SK-N-SH (cell line): Measurements from ENCODE around the gene LRRC15. TPM values are rescaled to one million over a fixed set of nuclear protein-coding genes. Genes with fewer than 3 reads are reported as not detected.

ENCODE experiments used
- CTCF ChIA-PET: fragments of 300-600, 350-600 bp; formaldehyde crosslinking; extraction: SDS; loops from one replicate; lab custom pipeline; 2021; lab: Yijun Ruan, JAX
- POLR2A ChIA-PET: fragments of 350-600 bp; sonication (Branson Sonifier 250); formaldehyde crosslinking; extraction: SDS; loops from one replicate; lab custom pipeline; 2020; ENCODE audit warnings: antibody characterized with exemption, inconsistent platforms; lab: Yijun Ruan, JAX
- DNase-seq: peaks from one replicate; pipeline ENCODE4 v3.0.0; 2012
- H2AFZ ChIP-seq: fragments of 200-600 bp; sonication (generic); 2 replicates; pipeline ENCODE4 v1.8.1; 2016; ENCODE audit warnings: antibody characterized with exemption, mild to moderate bottlenecking, low read depth
- H3F3A ChIP-seq: fragments of 200-600 bp; sonication (generic); replicated peaks from 2 replicates; pipeline ENCODE3; 2016; ENCODE audit warnings: antibody characterized with exemption, mild to moderate bottlenecking; ENCODE audit not compliant: insufficient read depth
- H3K27ac ChIP-seq, 2 experiments: fragments of 200-500 bp in 1 of 2; fragments of 200-600 bp in 1 of 2; sonication (Bioruptor generic) in 1 of 2; sonication (generic), shearing (Covaris generic) in 1 of 2; 2 replicates each; pipeline versions ENCODE4 v1.5.1 to v1.6.1; 2014 to 2016; ENCODE audit warnings: low read depth in 2 of 2, inconsistent platforms in 1 of 2, low read length in 1 of 2, mild to moderate bottlenecking in 1 of 2, mixed read lengths in 1 of 2
- H3K27me3 ChIP-seq: fragments of 200-600 bp; sonication (generic), shearing (Covaris generic); 2 replicates; pipeline ENCODE4 v1.6.1; 2016; ENCODE audit warnings: mixed run types; ENCODE audit not compliant: insufficient read depth
- H3K36me3 ChIP-seq, 2 experiments: fragments of 200-500 bp in 1 of 2; fragments of 200-600 bp in 1 of 2; sonication (Bioruptor generic) in 1 of 2; sonication (generic) in 1 of 2; replicated peaks in 1 of 2; 2 replicates each; pipeline versions ENCODE3 to v1.5.1; 2014 to 2016; ENCODE audit warnings: low read length in 1 of 2, mild to moderate bottlenecking in 1 of 2; ENCODE audit not compliant: insufficient read depth in 2 of 2, control insufficient read depth in 1 of 2
- H3K4me1 ChIP-seq, 2 experiments: fragments of 200-500 bp in 1 of 2; fragments of 200-600 bp in 1 of 2; sonication (Bioruptor generic) in 1 of 2; sonication (generic), shearing (Covaris generic) in 1 of 2; 2 replicates each; pipeline versions ENCODE4 v1.5.1 to v1.6.1; 2014 to 2016; ENCODE audit warnings: low read depth in 1 of 2, low read length in 1 of 2, mixed run types in 1 of 2; ENCODE audit not compliant: insufficient read depth in 2 of 2, control insufficient read depth in 1 of 2
- H3K4me2 ChIP-seq: fragments of 200-600 bp; sonication (generic), shearing (Covaris generic); 2 replicates; pipeline ENCODE4 v1.6.1; 2017; ENCODE audit warnings: mixed run types
- H3K4me3 ChIP-seq, 2 experiments: fragments of 200-500 bp in 1 of 2; fragments of 200-600 bp in 1 of 2; sonication (Bioruptor generic) in 1 of 2; sonication (generic), shearing (Covaris generic) in 1 of 2; 2 replicates each; pipeline versions ENCODE4 v1.5.1 to v1.8.1; 2014 to 2016; ENCODE audit warnings: low read depth in 2 of 2, inconsistent platforms in 1 of 2, low read length in 1 of 2, mild to moderate bottlenecking in 1 of 2, mixed read lengths in 1 of 2, moderate library complexity in 1 of 2
- H3K79me2 ChIP-seq: fragments of 200-600 bp; sonication (generic); 2 replicates; pipeline ENCODE4 v1.8.1; 2017; ENCODE audit warnings: mild to moderate bottlenecking; ENCODE audit not compliant: insufficient read depth
- H3K9ac ChIP-seq: fragments of 200-600 bp; sonication (generic); 2 replicates; pipeline ENCODE4 v1.6.1; 2017; ENCODE audit warnings: mixed run types
- H3K9me2 ChIP-seq: fragments of 200-600 bp; sonication (generic); 2 replicates; pipeline ENCODE4 v1.6.1; 2017; ENCODE audit warnings: mixed run types
- H3K9me3 ChIP-seq: fragments of 200-600 bp; sonication (generic); 2 replicates; pipeline ENCODE4 v1.6.1; 2017; ENCODE audit warnings: mixed run types, mild to moderate bottlenecking, moderate library complexity
- H4K20me1 ChIP-seq: fragments of 200-600 bp; sonication (generic); 2 replicates; pipeline ENCODE4 v1.6.1; 2017; ENCODE audit warnings: mild to moderate bottlenecking, mixed run types; ENCODE audit not compliant: insufficient read depth
- CHD2 ChIP-seq: fragments of 150-350 bp; IDR thresholded peaks from 2 replicates; pipeline ENCODE4 v1.6.1; 2018; ENCODE audit warnings: low read length; ENCODE audit not compliant: partially characterized antibody
- ELF1 ChIP-seq: IDR thresholded peaks from 2 replicates; pipeline ENCODE4 v1.4.0; 2012
- EZH2phosphoT487 ChIP-seq: fragments of 200-600 bp; sonication (generic); IDR thresholded peaks from 2 replicates; pipeline ENCODE4 v1.6.1; 2017; ENCODE audit warnings: low read depth, mixed run types, mild to moderate bottlenecking, antibody characterized with exemption, moderate library complexity, borderline replicate concordance
- FOXJ3 ChIP-seq: sonication (generic); formaldehyde crosslinking; IDR thresholded peaks from 2 replicates; pipeline ENCODE4 v1.5.1; 2020; ENCODE audit warnings: mild to moderate bottlenecking, missing genetic modification reagents
- GABPA ChIP-seq: IDR thresholded peaks from 2 replicates; pipeline ENCODE4 v1.4.0; 2012; ENCODE audit warnings: low read depth, mild to moderate bottlenecking
- GATA2 ChIP-seq: sonication (generic); formaldehyde crosslinking; IDR thresholded peaks from 2 replicates; pipeline ENCODE4 v1.5.0; 2020; ENCODE audit warnings: mild to moderate bottlenecking, missing genetic modification reagents
- JUND ChIP-seq: IDR thresholded peaks from 2 replicates; pipeline ENCODE4 v1.4.0; 2012
- MEF2A ChIP-seq: IDR thresholded peaks from 2 replicates; pipeline ENCODE4 v1.4.0; 2012; ENCODE audit warnings: low read depth, borderline replicate concordance
- RFX5 ChIP-seq: IDR thresholded peaks from 2 replicates; pipeline ENCODE4 v1.6.1; 2012; ENCODE audit warnings: mild to moderate bottlenecking, improper control_type of control experiment, low read length
- TAF1 ChIP-seq: IDR thresholded peaks from 2 replicates; pipeline ENCODE4 v1.6.1; 2012; ENCODE audit warnings: low read depth, mild to moderate bottlenecking, low read length, moderate library complexity, borderline replicate concordance
- TCF12 ChIP-seq: IDR thresholded peaks from 2 replicates; pipeline ENCODE4 v1.4.0; 2012
- TEAD4 ChIP-seq: IDR thresholded peaks from 2 replicates; pipeline ENCODE4 v1.4.0; 2012; ENCODE audit warnings: mild to moderate bottlenecking, borderline replicate concordance; ENCODE audit not compliant: insufficient read depth
- YY1 ChIP-seq: IDR thresholded peaks from 2 replicates; pipeline ENCODE4 v1.4.0; 2012; ENCODE audit warnings: low read depth, mild to moderate bottlenecking
- WGBS: methylation state at CpG from one replicate; pipeline ENCODE4 v1.1.6; 2017; ENCODE audit warnings: low lambda C conversion rate; 5-methylcytosine and 5-hydroxymethylcytosine counted together
- polyA plus RNA-seq, 3 experiments: library from polyadenylated mRNA; depleted of rRNA; stranded (reverse); fragments of >200 nt; gene quantifications; 2 replicates each; pipeline ENCODE4 v1.2.3, GENCODE V29; 2012
- TF ChIP-seq, protein P1 (sequence below): IDR thresholded peaks from 2 replicates; pipeline ENCODE4; 2012
- TF ChIP-seq, protein P2 (sequence below): fragments of 150-350 bp; IDR thresholded peaks from 2 replicates; pipeline ENCODE4 v1.6.1; 2016; ENCODE audit warnings: mild to moderate bottlenecking, low read depth, low read length
- TF ChIP-seq, protein P3 (sequence below): fragments of 150-350 bp; IDR thresholded peaks from 2 replicates; pipeline ENCODE4 v1.6.1; 2017; ENCODE audit warnings: antibody characterized with exemption, low read length, low read depth, borderline replicate concordance
- TF ChIP-seq, protein P4 (sequence below): IDR thresholded peaks from 2 replicates; pipeline ENCODE4 v1.4.0; 2012; ENCODE audit warnings: low read depth

LRRC15 gene
- polyA plus RNA-seq, 1 of the 3 experiments (the other 2 are of a cell fraction), result 0.02 TPM

DNA sequence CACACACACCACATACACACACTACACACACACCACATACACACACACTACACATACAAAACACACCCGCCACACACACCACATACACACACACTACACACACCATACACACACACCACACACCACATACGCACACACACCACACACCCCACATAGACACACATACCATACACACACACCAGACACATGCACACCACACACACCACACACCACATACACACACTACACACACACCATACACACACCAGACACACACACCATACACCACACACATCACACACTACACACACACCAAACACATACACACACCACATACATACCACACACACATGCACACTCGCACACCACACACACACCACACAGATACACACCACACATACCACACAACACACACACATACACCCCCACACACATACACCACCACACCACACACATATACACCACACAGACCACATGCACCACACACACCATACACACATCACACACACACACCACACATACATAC, 44.7 kb downstream of the LRRC15 start:
- no peaks in the 10 kb centered on the region for H3K9me2 ChIP-seq
- no peak overlapping the region for H2AFZ ChIP-seq
- TF ChIP-seq ELF1, result no peak
- TF ChIP-seq, protein P1, sequence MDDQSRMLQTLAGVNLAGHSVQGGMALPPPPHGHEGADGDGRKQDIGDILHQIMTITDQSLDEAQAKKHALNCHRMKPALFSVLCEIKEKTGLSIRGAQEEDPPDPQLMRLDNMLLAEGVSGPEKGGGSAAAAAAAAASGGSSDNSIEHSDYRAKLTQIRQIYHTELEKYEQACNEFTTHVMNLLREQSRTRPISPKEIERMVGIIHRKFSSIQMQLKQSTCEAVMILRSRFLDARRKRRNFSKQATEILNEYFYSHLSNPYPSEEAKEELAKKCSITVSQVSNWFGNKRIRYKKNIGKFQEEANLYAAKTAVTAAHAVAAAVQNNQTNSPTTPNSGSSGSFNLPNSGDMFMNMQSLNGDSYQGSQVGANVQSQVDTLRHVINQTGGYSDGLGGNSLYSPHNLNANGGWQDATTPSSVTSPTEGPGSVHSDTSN, result no peak
- no peak for TF ChIP-seq TCF12
- TF ChIP-seq, protein P2, sequence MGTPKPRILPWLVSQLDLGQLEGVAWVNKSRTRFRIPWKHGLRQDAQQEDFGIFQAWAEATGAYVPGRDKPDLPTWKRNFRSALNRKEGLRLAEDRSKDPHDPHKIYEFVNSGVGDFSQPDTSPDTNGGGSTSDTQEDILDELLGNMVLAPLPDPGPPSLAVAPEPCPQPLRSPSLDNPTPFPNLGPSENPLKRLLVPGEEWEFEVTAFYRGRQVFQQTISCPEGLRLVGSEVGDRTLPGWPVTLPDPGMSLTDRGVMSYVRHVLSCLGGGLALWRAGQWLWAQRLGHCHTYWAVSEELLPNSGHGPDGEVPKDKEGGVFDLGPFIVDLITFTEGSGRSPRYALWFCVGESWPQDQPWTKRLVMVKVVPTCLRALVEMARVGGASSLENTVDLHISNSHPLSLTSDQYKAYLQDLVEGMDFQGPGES, result no peak
- TF ChIP-seq MEF2A, result no peak
- TF ChIP-seq EZH2phosphoT487, result no peak
- TF ChIP-seq, protein P3, sequence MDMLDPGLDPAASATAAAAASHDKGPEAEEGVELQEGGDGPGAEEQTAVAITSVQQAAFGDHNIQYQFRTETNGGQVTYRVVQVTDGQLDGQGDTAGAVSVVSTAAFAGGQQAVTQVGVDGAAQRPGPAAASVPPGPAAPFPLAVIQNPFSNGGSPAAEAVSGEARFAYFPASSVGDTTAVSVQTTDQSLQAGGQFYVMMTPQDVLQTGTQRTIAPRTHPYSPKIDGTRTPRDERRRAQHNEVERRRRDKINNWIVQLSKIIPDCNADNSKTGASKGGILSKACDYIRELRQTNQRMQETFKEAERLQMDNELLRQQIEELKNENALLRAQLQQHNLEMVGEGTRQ, result no peak
- TF ChIP-seq RFX5, result no peak
- no peak for TF ChIP-seq GATA2 (CRISPR knock-in tag)
- no peak for TF ChIP-seq FOXJ3 (CRISPR knock-in tag)
- TF ChIP-seq TEAD4, result no peak
- no peak for TF ChIP-seq YY1
- TF ChIP-seq, protein P4, sequence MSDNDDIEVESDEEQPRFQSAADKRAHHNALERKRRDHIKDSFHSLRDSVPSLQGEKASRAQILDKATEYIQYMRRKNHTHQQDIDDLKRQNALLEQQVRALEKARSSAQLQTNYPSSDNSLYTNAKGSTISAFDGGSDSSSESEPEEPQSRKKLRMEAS, result no peak
- no peak for TF ChIP-seq JUND
- no peak for TF ChIP-seq TAF1
- TF ChIP-seq CHD2, result no peak
- no peak for TF ChIP-seq GABPA
- H3F3A ChIP-seq, result peaks cover 31% of the 10 kb centered on the region
- H3K4me1 ChIP-seq, result peaks cover 21 to 25% of the 10 kb centered on the region in 2 experiments; a peak in 3 of 4 replicates
- ChIA-PET CTCF (interaction anchor here (1.0 to 13.4 kb wide), 12 partner anchors 9 to 549 kb away, joined by 3 to 246 read pairs (median 4); no protein-coding TSS in a partner anchor), POLR2A (interaction anchor here (1.3 kb wide), 1 partner anchor 11 kb away, joined by 3 read pairs; no protein-coding TSS in a partner anchor)
- no peaks in the 10 kb centered on the region for H3K79me2 ChIP-seq
- no peak overlapping the region for H3K9ac ChIP-seq
- WGBS, result 100% methylated on average over 3 of the region's 3 CpGs
- no peak overlapping the region for H3K4me2 ChIP-seq
- no peak overlapping the region for H3K27ac ChIP-seq
- H3K4me3 ChIP-seq, result no peak overlapping the region
- no peaks in the 10 kb centered on the region for H3K36me3 ChIP-seq
- no peak for DNase-seq
- H4K20me1 ChIP-seq, result no peaks in the 10 kb centered on the region
- no peaks in the 10 kb centered on the region for H3K9me3 ChIP-seq
- no peaks in the 10 kb centered on the region for H3K27me3 ChIP-seq
